GM12878 (cell line): ENCODE measurements around the gene CHMP6. TPM values are rescaled to one million over a fixed set of nuclear protein-coding genes. Genes with fewer than 3 reads are reported as not detected.

Source experiments
- ATAC-seq: fragments of 200-7000 bp; cut with Tn5 transposase; 3 replicates; pipeline ENCODE4 v1.9.1; 2020; ENCODE audit warnings: mild to moderate bottlenecking, moderate library complexity
- BruUV-seq: library from RNA; stranded (reverse); fragments of 400-500 nt; replicated peaks from 2 replicates; lab custom pipeline; 2021; lab: Mats Ljungman, UMichigan
- CTCF ChIA-PET: fragments of 300-600 bp; sonication (Branson Sonifier 250); formaldehyde crosslinking; extraction: SDS; loops from one replicate; lab custom pipeline; 2021; ENCODE audit warnings: inconsistent platforms; lab: Yijun Ruan, JAX
- POLR2A ChIA-PET: fragments of 350-600 bp; formaldehyde crosslinking; extraction: SDS; loops from one replicate; lab custom pipeline; 2021; ENCODE audit warnings: inconsistent platforms; lab: Charles Lee
- RAD21 ChIA-PET: fragments of 300-600 bp; sonication (Branson Sonifier 250); formaldehyde crosslinking; loops from one replicate; lab custom pipeline; 2023; ENCODE audit warnings: antibody characterized with exemption; ENCODE audit not compliant: unreplicated experiment; lab: Charles Lee
- SMC1A ChIA-PET: fragments of 300-600 bp; sonication (Branson Sonifier 250); formaldehyde crosslinking; loops from one replicate; lab custom pipeline; 2023; ENCODE audit not compliant: unreplicated experiment, uncharacterized antibody; lab: Charles Lee
- DNase-seq: peaks from one replicate; pipeline ENCODE4 v3.0.0-alpha.2; 2011; ENCODE audit warnings: low read depth, low spot score
- FAIRE-seq: peaks from 3 replicates; lab custom pipeline; 2011; peaks lifted over from hg19 to GRCh38; lab: Jason Lieb, UNC
- H2AFZ ChIP-seq: 2 replicates; pipeline ENCODE4 v1.6.0; 2011; ENCODE audit warnings: low read depth, low read length, control low read depth; ENCODE audit not compliant: control insufficient read depth
- H3K27ac ChIP-seq: 2 replicates; pipeline ENCODE4 v1.5.1; 2011; ENCODE audit warnings: control low read depth; ENCODE audit not compliant: control insufficient read depth, insufficient read depth
- H3K27me3 ChIP-seq, 2 experiments: replicated peaks in 1 of 2; 2 replicates each; pipeline versions ENCODE4 v1.6.0 to v1.6.1; 2011; ENCODE audit warnings: low read length in 1 of 2; ENCODE audit not compliant: control insufficient read depth in 2 of 2, insufficient read depth in 2 of 2
- H3K36me3 ChIP-seq, 2 experiments: 2 replicates each; pipeline ENCODE4 v1.5.1; 2011; ENCODE audit warnings: low read length in 1 of 2; ENCODE audit not compliant: control insufficient read depth in 2 of 2, insufficient read depth in 2 of 2
- H3K4me1 ChIP-seq: 2 replicates; pipeline ENCODE4 v1.6.1; 2011; ENCODE audit warnings: mild to moderate bottlenecking, low read length, moderate library complexity, mixed read lengths; ENCODE audit not compliant: control insufficient read depth, insufficient read depth
- H3K4me2 ChIP-seq: 2 replicates; pipeline ENCODE4 v1.6.0; 2011; ENCODE audit warnings: control low read depth; ENCODE audit not compliant: control insufficient read depth, insufficient read depth
- H3K4me3 ChIP-seq: fragments of 200-600 bp; sonication (generic); 2 replicates; pipeline ENCODE4 v1.5.1; 2016
- H3K79me2 ChIP-seq: 2 replicates; pipeline ENCODE4 v1.6.0; 2011; ENCODE audit warnings: low read length; ENCODE audit not compliant: control insufficient read depth, insufficient read depth
- H3K9ac ChIP-seq: 2 replicates; pipeline ENCODE4 v1.8.0; 2011; ENCODE audit warnings: low read length, control low read depth, mixed read lengths; ENCODE audit not compliant: control insufficient read depth, insufficient read depth
- H3K9me3 ChIP-seq: replicated peaks from 3 replicates; pipeline ENCODE4 v1.5.1; 2011; ENCODE audit warnings: mild to moderate bottlenecking, low read length; ENCODE audit not compliant: control insufficient read depth, insufficient read depth
- H4K20me1 ChIP-seq: 2 replicates; pipeline ENCODE4 v1.6.0; 2011; ENCODE audit not compliant: control insufficient read depth, insufficient read depth
- BRCA1 ChIP-seq: IDR thresholded peaks from 2 replicates; pipeline ENCODE4 v1.6.1; 2011; ENCODE audit warnings: low read depth, low read length, improper control_type of control experiment
- CTCF ChIP-seq, 3 experiments: IDR thresholded peaks in 2 of 3; conservative IDR thresholded peaks in 1 of 3; 2 replicates each; pipeline ENCODE4 v1.5.1; 2011; ENCODE audit warnings: low read depth in 3 of 3, low read length in 3 of 3, mild to moderate bottlenecking in 3 of 3, control low read depth in 2 of 3, moderate library complexity in 2 of 3, inconsistent platforms in 1 of 3, mixed read lengths in 1 of 3; ENCODE audit not compliant: control insufficient read depth in 2 of 3, insufficient read depth in 1 of 3; ENCODE audit errors: extremely low read depth in 1 of 3
- E2F4 ChIP-seq: IDR thresholded peaks from 2 replicates; pipeline ENCODE4 v1.6.1; 2012; ENCODE audit warnings: low read depth, low read length, improper control_type of control experiment
- NRF1 ChIP-seq: conservative IDR thresholded peaks from 2 replicates; pipeline ENCODE4 v1.6.1; 2011; ENCODE audit warnings: mild to moderate bottlenecking, low read depth, low read length, improper control_type of control experiment
- PAX5 ChIP-seq: IDR thresholded peaks from 2 replicates; pipeline ENCODE4 v1.6.1; 2011; ENCODE audit warnings: low read depth, low read length, borderline replicate concordance
- RB1 ChIP-seq: fragments of 450-650 bp; formaldehyde crosslinking; IDR thresholded peaks from 2 replicates; pipeline ENCODE4 v1.6.1; 2017; ENCODE audit warnings: mild to moderate bottlenecking, borderline replicate concordance
- TBL1XR1 ChIP-seq: IDR thresholded peaks from 2 replicates; pipeline ENCODE4 v1.6.1; 2012; ENCODE audit warnings: low read depth, low read length, improper control_type of control experiment
- TCF7 ChIP-seq: IDR thresholded peaks from 2 replicates; pipeline ENCODE4 v1.6.1; 2014; ENCODE audit warnings: antibody characterized with exemption, borderline replicate concordance
- USF2 ChIP-seq: IDR thresholded peaks from 2 replicates; pipeline ENCODE4 v1.6.1; 2011; ENCODE audit warnings: low read depth, low read length, improper control_type of control experiment, borderline replicate concordance
- WGBS: methylation state at CpG from one replicate; pipeline ENCODE4 v1.1.6; 2016; ENCODE audit warnings: low lambda C conversion rate; ENCODE audit not compliant: insufficient replicate concordance, insufficient coverage; ENCODE audit errors: missing lambda C conversion rate; 5-methylcytosine and 5-hydroxymethylcytosine counted together
- in situ Hi-C: fragments of 300-500 bp; cut with MboI; formaldehyde crosslinking; loops from 9 replicates; pipeline ENCODE4 v1.14.3; 2018; ENCODE audit warnings: mixed read lengths
- intact Hi-C: fragments of 100-400 bp; cut with micrococcal nuclease; formaldehyde crosslinking; loops from one replicate; pipeline ENCODE4 v1.14.2; 2022; ENCODE audit not compliant: unreplicated experiment
- polyA plus RNA-seq, 11 experiments: library from polyadenylated mRNA; depleted of rRNA in 4 of 11; unstranded in 6 of 11; stranded (reverse) in 5 of 11; fragments of >200 nt; fragmentation: Nextera tagmentation in 4 of 11; fragmentation: Illumina TruSeq in 1 of 11; extraction: Ambion mirVana in 4 of 11; extraction: Trizol in 1 of 11; gene quantifications; 1 replicate in 1 of 11; 2 replicates in 10 of 11; pipeline versions ENCODE4 v1.2.1 to v1.2.3, GENCODE V29; 2011 to 2016; ENCODE audit warnings: inconsistent platforms in 2 of 11, missing spikeins in 2 of 11, low read depth in 1 of 11
- total RNA-seq, 4 experiments: library from RNA; depleted of rRNA in 3 of 4; stranded (reverse); fragments of >200 nt in 3 of 4; fragmentation: Illumina TruSeq in 1 of 4; extraction: Trizol in 1 of 4; gene quantifications; 2 replicates each; pipeline versions ENCODE4 v1.2.1 to v1.2.3, GENCODE V29; 2013 to 2021
- TF ChIP-seq, protein P1 (sequence below): fragments of 450-650 bp; IDR thresholded peaks from 2 replicates; pipeline ENCODE4 v1.6.1; 2017; ENCODE audit warnings: mild to moderate bottlenecking, moderate library complexity
- TF ChIP-seq, protein P2 (sequence below): fragments of 450-650 bp; IDR thresholded peaks from 2 replicates; pipeline ENCODE4 v1.6.1; 2016; ENCODE audit warnings: mild to moderate bottlenecking, moderate library complexity, borderline replicate concordance

Gene CHMP6
- total and polyA plus RNA-seq, 10 of the 15 experiments (the other 5 are each of a cell fraction or from before 2014, with no cell fraction given): 0.21 to 37.9 (median 14.7) TPM

DNA sequence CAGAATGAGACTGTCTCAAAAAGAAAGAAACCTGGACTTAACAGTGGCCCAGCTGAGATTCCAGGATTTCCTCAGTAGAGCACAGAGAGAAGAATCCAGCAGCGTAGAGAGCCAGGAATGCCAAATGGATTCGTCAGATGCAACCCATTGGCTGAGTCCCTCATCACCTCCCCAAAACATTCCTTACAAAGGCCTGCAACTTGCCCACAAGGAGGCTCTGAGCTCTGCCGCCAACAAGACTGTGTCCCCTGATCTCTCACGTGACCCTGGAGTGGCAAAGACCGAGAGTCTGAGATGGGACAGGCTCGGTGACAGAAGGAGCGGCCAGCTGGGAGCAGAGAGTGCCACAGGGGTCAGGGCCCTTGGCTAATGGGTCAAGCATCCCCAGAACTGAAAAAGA, 6.9 kb upstream of the CHMP6 start:
- ChIA-PET SMC1A (no interaction called here), POLR2A (no interaction called here), RAD21 (interaction anchor here (1.7 kb wide), 1 partner anchor 557 kb away, joined by 3 read pairs; no protein-coding TSS in a partner anchor), CTCF (interaction anchor here (1.1 to 1.2 kb wide), 2 partner anchors 9 to 558 kb away, joined by 3 to 4 read pairs; no protein-coding TSS in a partner anchor)
- ATAC-seq (no peak), DNase-seq (no peak), FAIRE-seq (no peak)
- H3K9me3 ChIP-seq: no peaks in the 10 kb centered on the region
- no TSS peak for BruUV-seq
- no peak overlapping the region for H3K9ac ChIP-seq
- peaks cover 5% of the 10 kb centered on the region for H3K4me1 ChIP-seq
- H3K4me2 ChIP-seq: no peak overlapping the region
- H3K27ac ChIP-seq: no peak overlapping the region
- no peaks in the 10 kb centered on the region for H4K20me1 ChIP-seq
- no peak overlapping the region for H2AFZ ChIP-seq
- intact Hi-C loops (loop anchor here (5.0 kb wide), 1 partner anchor 407 kb away; no protein-coding TSS in a partner anchor), in situ Hi-C loops (loop anchor here (5.0 kb wide), 1 partner anchor 557 kb away; no protein-coding TSS in a partner anchor)
- H3K79me2 ChIP-seq: no peaks in the 10 kb centered on the region
- peaks cover 0 to 3% of the 10 kb centered on the region in 2 experiments; a peak in 2 of 4 replicates for H3K27me3 ChIP-seq
- 42% methylated on average over 7 of the region's 7 CpGs for WGBS
- H3K4me3 ChIP-seq: no peak overlapping the region
- no peaks in the 10 kb centered on the region for H3K36me3 ChIP-seq
- TF ChIP-seq, protein P1, sequence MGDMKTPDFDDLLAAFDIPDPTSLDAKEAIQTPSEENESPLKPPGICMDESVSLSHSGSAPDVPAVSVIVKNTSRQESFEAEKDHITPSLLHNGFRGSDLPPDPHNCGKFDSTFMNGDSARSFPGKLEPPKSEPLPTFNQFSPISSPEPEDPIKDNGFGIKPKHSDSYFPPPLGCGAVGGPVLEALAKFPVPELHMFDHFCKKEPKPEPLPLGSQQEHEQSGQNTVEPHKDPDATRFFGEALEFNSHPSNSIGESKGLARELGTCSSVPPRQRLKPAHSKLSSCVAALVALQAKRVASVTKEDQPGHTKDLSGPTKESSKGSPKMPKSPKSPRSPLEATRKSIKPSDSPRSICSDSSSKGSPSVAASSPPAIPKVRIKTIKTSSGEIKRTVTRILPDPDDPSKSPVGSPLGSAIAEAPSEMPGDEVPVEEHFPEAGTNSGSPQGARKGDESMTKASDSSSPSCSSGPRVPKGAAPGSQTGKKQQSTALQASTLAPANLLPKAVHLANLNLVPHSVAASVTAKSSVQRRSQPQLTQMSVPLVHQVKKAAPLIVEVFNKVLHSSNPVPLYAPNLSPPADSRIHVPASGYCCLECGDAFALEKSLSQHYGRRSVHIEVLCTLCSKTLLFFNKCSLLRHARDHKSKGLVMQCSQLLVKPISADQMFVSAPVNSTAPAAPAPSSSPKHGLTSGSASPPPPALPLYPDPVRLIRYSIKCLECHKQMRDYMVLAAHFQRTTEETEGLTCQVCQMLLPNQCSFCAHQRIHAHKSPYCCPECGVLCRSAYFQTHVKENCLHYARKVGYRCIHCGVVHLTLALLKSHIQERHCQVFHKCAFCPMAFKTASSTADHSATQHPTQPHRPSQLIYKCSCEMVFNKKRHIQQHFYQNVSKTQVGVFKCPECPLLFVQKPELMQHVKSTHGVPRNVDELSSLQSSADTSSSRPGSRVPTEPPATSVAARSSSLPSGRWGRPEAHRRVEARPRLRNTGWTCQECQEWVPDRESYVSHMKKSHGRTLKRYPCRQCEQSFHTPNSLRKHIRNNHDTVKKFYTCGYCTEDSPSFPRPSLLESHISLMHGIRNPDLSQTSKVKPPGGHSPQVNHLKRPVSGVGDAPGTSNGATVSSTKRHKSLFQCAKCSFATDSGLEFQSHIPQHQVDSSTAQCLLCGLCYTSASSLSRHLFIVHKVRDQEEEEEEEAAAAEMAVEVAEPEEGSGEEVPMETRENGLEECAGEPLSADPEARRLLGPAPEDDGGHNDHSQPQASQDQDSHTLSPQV: no peak
- no peak for TF ChIP-seq E2F4
- TF ChIP-seq CTCF (IDR thresholded peaks at IDR 0.05 in 2 of 3, conservative IDR thresholded peaks at IDR 0.05 in 1 of 3; ENCODE audit: control insufficient read depth in 2 of 3, extremely low read depth in 1 of 3, insufficient read depth in 1 of 3, low read depth in 3 of 3, low read length in 3 of 3): no peak
- TF ChIP-seq NRF1: no peak
- no peak for TF ChIP-seq USF2
- no peak for TF ChIP-seq RB1
- no peak for TF ChIP-seq TCF7
- TF ChIP-seq, protein P2, sequence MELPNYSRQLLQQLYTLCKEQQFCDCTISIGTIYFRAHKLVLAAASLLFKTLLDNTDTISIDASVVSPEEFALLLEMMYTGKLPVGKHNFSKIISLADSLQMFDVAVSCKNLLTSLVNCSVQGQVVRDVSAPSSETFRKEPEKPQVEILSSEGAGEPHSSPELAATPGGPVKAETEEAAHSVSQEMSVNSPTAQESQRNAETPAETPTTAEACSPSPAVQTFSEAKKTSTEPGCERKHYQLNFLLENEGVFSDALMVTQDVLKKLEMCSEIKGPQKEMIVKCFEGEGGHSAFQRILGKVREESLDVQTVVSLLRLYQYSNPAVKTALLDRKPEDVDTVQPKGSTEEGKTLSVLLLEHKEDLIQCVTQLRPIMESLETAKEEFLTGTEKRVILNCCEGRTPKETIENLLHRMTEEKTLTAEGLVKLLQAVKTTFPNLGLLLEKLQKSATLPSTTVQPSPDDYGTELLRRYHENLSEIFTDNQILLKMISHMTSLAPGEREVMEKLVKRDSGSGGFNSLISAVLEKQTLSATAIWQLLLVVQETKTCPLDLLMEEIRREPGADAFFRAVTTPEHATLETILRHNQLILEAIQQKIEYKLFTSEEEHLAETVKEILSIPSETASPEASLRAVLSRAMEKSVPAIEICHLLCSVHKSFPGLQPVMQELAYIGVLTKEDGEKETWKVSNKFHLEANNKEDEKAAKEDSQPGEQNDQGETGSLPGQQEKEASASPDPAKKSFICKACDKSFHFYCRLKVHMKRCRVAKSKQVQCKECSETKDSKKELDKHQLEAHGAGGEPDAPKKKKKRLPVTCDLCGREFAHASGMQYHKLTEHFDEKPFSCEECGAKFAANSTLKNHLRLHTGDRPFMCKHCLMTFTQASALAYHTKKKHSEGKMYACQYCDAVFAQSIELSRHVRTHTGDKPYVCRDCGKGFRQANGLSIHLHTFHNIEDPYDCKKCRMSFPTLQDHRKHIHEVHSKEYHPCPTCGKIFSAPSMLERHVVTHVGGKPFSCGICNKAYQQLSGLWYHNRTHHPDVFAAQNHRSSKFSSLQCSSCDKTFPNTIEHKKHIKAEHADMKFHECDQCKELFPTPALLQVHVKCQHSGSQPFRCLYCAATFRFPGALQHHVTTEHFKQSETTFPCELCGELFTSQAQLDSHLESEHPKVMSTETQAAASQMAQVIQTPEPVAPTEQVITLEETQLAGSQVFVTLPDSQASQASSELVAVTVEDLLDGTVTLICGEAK: no peak
- no peak for TF ChIP-seq BRCA1
- no peak for TF ChIP-seq PAX5
- no peak for TF ChIP-seq TBL1XR1
